GM21447 (cell line): Measurements from ENCODE around the gene NME4.
A peak's percentile ranks its signal among the peaks of the same experiment; 100 is the strongest.

Experiments
- ATAC-seq: cut with Tn5 transposase; IDR thresholded peaks from one replicate; pipeline ENCODE4 v1.9.1; 2021; ENCODE audit not compliant: unreplicated experiment

The NME4 gene

GRCh38 chr16:425082-425718, 28.2 kb downstream of the NME4 start, which contains the start of gene RAB11FIP3:
Gene RAB11FIP3, plus strand, starts transcription at chr16:425649. Its CDS starts 358 bp downstream, at chr16:426007.
- peak; percentile 81 for ATAC-seq

GRCh38 chr16:425740-426114, 28.7 kb downstream of the NME4 start:
- peak; percentile 49 for ATAC-seq

GRCh38 chr16:426115-426905, 29.3 kb downstream of the NME4 start:
- no peak for ATAC-seq

- ATAC-seq = no peak
Measured at GRCh38 chr16:426906-427249, 29.9 kb downstream of the NME4 start.

- ATAC-seq = no peak
Measured at GRCh38 chr16:427250-427649, 30.3 kb downstream of the NME4 start.

GRCh38 chr16:430904-431303, 33.9 kb downstream of the NME4 start:
- no peak for ATAC-seq

- no peak for ATAC-seq
Measured at GRCh38 chr16:440627-441026, 43.6 kb downstream of the NME4 start.

- no peak for ATAC-seq
Measured at GRCh38 chr16:441447-441846, 44.4 kb downstream of the NME4 start.

GRCh38 chr16:442976-443375, 46.0 kb downstream of the NME4 start:
- ATAC-seq = no peak

GRCh38 chr16:444027-444426, 47.0 kb downstream of the NME4 start:
- ATAC-seq = no peak

- no peak for ATAC-seq
Measured at GRCh38 chr16:445566-445965, 48.6 kb downstream of the NME4 start.
